ENCODE data around the gene DNAJC7.
A peak's percentile ranks its signal among the peaks of the same experiment; 100 is the strongest.

DNAJC7 gene, protein sequence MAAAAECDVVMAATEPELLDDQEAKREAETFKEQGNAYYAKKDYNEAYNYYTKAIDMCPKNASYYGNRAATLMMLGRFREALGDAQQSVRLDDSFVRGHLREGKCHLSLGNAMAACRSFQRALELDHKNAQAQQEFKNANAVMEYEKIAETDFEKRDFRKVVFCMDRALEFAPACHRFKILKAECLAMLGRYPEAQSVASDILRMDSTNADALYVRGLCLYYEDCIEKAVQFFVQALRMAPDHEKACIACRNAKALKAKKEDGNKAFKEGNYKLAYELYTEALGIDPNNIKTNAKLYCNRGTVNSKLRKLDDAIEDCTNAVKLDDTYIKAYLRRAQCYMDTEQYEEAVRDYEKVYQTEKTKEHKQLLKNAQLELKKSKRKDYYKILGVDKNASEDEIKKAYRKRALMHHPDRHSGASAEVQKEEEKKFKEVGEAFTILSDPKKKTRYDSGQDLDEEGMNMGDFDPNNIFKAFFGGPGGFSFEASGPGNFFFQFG

DNA sequence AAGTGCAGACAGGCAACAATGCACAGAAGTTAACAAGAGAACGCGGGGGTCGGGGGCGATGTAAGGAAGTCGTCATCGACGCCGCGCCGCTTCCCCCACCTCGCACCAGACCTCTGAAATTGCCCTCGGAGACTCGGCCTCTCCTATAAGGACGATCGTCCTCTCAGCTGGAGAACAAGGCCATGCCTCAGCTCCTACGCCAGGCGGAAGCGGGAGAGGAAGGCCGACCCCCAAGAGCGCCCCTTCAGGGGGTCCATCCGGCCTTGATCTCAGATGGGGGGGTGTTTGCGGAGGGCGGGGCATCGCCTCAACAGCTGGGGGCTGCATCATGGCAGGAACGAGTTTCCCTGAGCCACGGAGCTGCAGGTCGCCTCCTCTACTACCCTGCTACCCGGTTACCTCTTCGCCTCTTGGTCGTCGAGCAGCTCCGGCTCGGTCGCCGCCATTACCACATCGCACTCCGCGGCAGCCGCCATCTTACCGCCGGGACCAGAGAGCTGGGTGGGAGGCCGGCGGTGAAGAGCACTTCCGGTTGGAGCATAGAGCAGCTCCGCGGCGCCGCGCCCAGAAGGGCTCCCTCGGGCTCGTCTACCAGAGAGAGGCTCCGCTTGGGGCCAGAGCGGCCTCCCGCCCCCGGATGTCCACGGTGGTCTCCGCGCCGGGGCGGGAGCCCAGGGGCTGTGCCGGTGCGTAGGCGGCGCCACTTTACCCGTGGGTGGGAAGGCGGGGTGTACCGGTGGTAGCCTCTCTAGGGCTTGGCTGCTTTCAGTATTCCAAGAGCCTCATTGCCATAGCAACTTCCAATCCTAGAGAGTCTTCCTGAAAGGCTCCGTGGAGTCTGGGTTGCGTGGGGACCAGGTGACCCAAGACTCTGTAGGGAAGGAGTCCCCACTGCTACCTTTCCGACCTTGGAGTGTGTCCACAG, at the start of gene DNAJC7:
Gene DNAJC7 (minus strand): TSS at position 499 of the 925 bp plus-strand sequence. CDS start 23 bp downstream, at position 476.
- Histone ChIP-seq H3F3A (ENCODE audit: low read depth) (no peaks in the 10 kb centered on the region), H3K9me3 (ENCODE audit: insufficient read depth, low read depth, low read length) (no peaks in the 10 kb centered on the region), H4K20me1 (ENCODE audit: insufficient read depth, low read length, poor library complexity, severe bottlenecking) (peaks cover 22% of the 10 kb centered on the region), H3K27me3 (ENCODE audit: insufficient read depth, low read length, poor library complexity, severe bottlenecking) (no peaks in the 10 kb centered on the region), H3K4me3 (ENCODE audit: low read length, poor library complexity, severe bottlenecking) (peak within 1 kb of the TSS; percentile 81), H3K4me2 (ENCODE audit: low read depth, low read length, poor library complexity, severe bottlenecking) (peak within 1 kb of the TSS; percentile 92), H3K9ac (ENCODE audit: low read depth, low read length, poor library complexity, severe bottlenecking) (peak within 1 kb of the TSS; percentile 91), H3K79me2 (ENCODE audit: insufficient read depth, low read length) (peaks cover 77% of the 10 kb centered on the region), H3K36me3 (ENCODE audit: insufficient read depth, low read length) (no peaks in the 10 kb centered on the region), H2AFZ (ENCODE audit: low read length) (peak within 1 kb of the TSS; percentile 91), H3K4me1 (ENCODE audit: insufficient read depth, low read length, poor library complexity, severe bottlenecking) (peaks cover 53% of the 10 kb centered on the region), H3K9me2 (replicated peaks; ENCODE audit: low read depth, low read length) (no peaks in the 10 kb centered on the region)
- TF ChIP-seq CTCF (conservative IDR thresholded peaks at IDR 0.05; ENCODE audit: low read length): no peak

- TF ChIP-seq CTCF (conservative IDR thresholded peaks at IDR 0.05; ENCODE audit: low read length): no peak
- TF ChIP-seq EZH2phosphoT487 (IDR thresholded peaks at IDR 0.05; ENCODE audit: borderline replicate concordance): no peak
Observed at GRCh38 chr17:42065201-42065600, 48.0 kb upstream of the DNAJC7 start.

GRCh38 chr17:42062681-42063080, 45.4 kb upstream of the DNAJC7 start:
- Histone ChIP-seq H3K4me2 (ENCODE audit: low read depth, low read length, poor library complexity, severe bottlenecking) (no peak overlapping the region), H3K27me3 (ENCODE audit: insufficient read depth, low read length, poor library complexity, severe bottlenecking) (no peaks in the 10 kb centered on the region), H3K9me3 (ENCODE audit: insufficient read depth, low read depth, low read length) (no peaks in the 10 kb centered on the region), H3K9me2 (replicated peaks; ENCODE audit: low read depth, low read length) (no peaks in the 10 kb centered on the region), H3K4me1 (ENCODE audit: insufficient read depth, low read length, poor library complexity, severe bottlenecking) (peaks cover 14% of the 10 kb centered on the region), H3F3A (ENCODE audit: low read depth) (no peaks in the 10 kb centered on the region), H3K4me3 (ENCODE audit: low read length, poor library complexity, severe bottlenecking) (no peak overlapping the region), H3K9ac (ENCODE audit: low read depth, low read length, poor library complexity, severe bottlenecking) (no peak overlapping the region), H2AFZ (ENCODE audit: low read length) (no peak overlapping the region), H3K36me3 (ENCODE audit: insufficient read depth, low read length) (no peaks in the 10 kb centered on the region), H3K79me2 (ENCODE audit: insufficient read depth, low read length) (no peaks in the 10 kb centered on the region), H4K20me1 (ENCODE audit: insufficient read depth, low read length, poor library complexity, severe bottlenecking) (no peaks in the 10 kb centered on the region)
- TF ChIP-seq CTCF (conservative IDR thresholded peaks at IDR 0.05; ENCODE audit: low read length) (no peak), EZH2phosphoT487 (IDR thresholded peaks at IDR 0.05; ENCODE audit: borderline replicate concordance) (no peak)

More at GRCh38 chr17:42065201-42065600, 48.0 kb upstream of the DNAJC7 start:
- Histone ChIP-seq H3K79me2 (ENCODE audit: insufficient read depth, low read length) (no peaks in the 10 kb centered on the region), H2AFZ (ENCODE audit: low read length) (no peak overlapping the region), H3K27me3 (ENCODE audit: insufficient read depth, low read length, poor library complexity, severe bottlenecking) (no peaks in the 10 kb centered on the region), H3K9me3 (ENCODE audit: insufficient read depth, low read depth, low read length) (no peaks in the 10 kb centered on the region), H3K4me3 (ENCODE audit: low read length, poor library complexity, severe bottlenecking) (no peak overlapping the region), H3K9ac (ENCODE audit: low read depth, low read length, poor library complexity, severe bottlenecking) (no peak overlapping the region), H3K4me2 (ENCODE audit: low read depth, low read length, poor library complexity, severe bottlenecking) (no peak overlapping the region), H4K20me1 (ENCODE audit: insufficient read depth, low read length, poor library complexity, severe bottlenecking) (no peaks in the 10 kb centered on the region), H3K9me2 (replicated peaks; ENCODE audit: low read depth, low read length) (no peaks in the 10 kb centered on the region), H3K36me3 (ENCODE audit: insufficient read depth, low read length) (no peaks in the 10 kb centered on the region), H3F3A (ENCODE audit: low read depth) (no peaks in the 10 kb centered on the region), H3K4me1 (ENCODE audit: insufficient read depth, low read length, poor library complexity, severe bottlenecking) (peaks cover 9% of the 10 kb centered on the region)

All from Loucy (cell line).